Endothelial cell of umbilical vein (primary cell): ENCODE results near the gene KLHDC9. TPM values are rescaled to one million over a fixed set of nuclear protein-coding genes. Genes with fewer than 3 reads are reported as not detected.

Experiments
- Bru-seq: library from RNA; stranded (reverse); fragments of 400-500 nt; gene quantifications from one replicate; lab custom pipeline; 2021; lab: Mats Ljungman, UMichigan
- BruChase-seq, 2 experiments: library from RNA; stranded (reverse); fragments of 400-500 nt; gene quantifications; one replicate each; lab custom pipeline; 2021; lab: Mats Ljungman, UMichigan
- BruUV-seq: library from RNA; stranded (reverse); fragments of 400-500 nt; replicated peaks from 2 replicates; lab custom pipeline; 2021; lab: Mats Ljungman, UMichigan
- CTCF ChIA-PET: fragments of 300-600, 350-600 bp; sonication (Branson Sonifier 250); formaldehyde crosslinking; loops from one replicate; lab custom pipeline; 2021; ENCODE audit warnings: antibody characterized with exemption, inconsistent platforms; lab: Charles Lee
- POLR2A ChIA-PET: fragments of 300-600, 350-600 bp; sonication (Branson Sonifier 250); formaldehyde crosslinking; loops from one replicate; lab custom pipeline; 2021; ENCODE audit warnings: antibody characterized with exemption, inconsistent platforms; lab: Charles Lee
- DNase-seq: peaks from one replicate; pipeline ENCODE4 v3.0.0-alpha.2; 2011; ENCODE audit warnings: low read depth, low spot score
- FAIRE-seq: peaks from 2 replicates; lab custom pipeline; 2011; peaks lifted over from hg19 to GRCh38; lab: Jason Lieb, UNC
- H2AFZ ChIP-seq: 2 replicates; pipeline ENCODE4 v1.6.0; 2012; ENCODE audit warnings: low read depth, low read length, control low read depth, inconsistent platforms
- H3K27ac ChIP-seq: 2 replicates; pipeline ENCODE4 v1.5.1; 2011; ENCODE audit warnings: low read depth, mild to moderate bottlenecking, control low read depth, low read length, moderate library complexity; ENCODE audit not compliant: insufficient read depth
- H3K27me3 ChIP-seq, 2 experiments: 2 replicates each; pipeline versions ENCODE4 v1.6.0 to v1.6.1; 2011; ENCODE audit warnings: low read length in 2 of 2, mixed read lengths in 1 of 2; ENCODE audit not compliant: control insufficient read depth in 2 of 2, insufficient read depth in 2 of 2
- H3K36me3 ChIP-seq, 2 experiments: 2 replicates in 1 of 2; 3 replicates in 1 of 2; pipeline ENCODE4 v1.5.1; 2011; ENCODE audit warnings: low read length in 2 of 2, mild to moderate bottlenecking in 1 of 2, moderate library complexity in 1 of 2; ENCODE audit not compliant: control insufficient read depth in 2 of 2, insufficient read depth in 2 of 2; ENCODE audit errors: extremely low read depth in 1 of 2
- H3K4me1 ChIP-seq: 3 replicates; pipeline ENCODE4 v1.5.1; 2011; ENCODE audit warnings: mild to moderate bottlenecking, low read length; ENCODE audit not compliant: control insufficient read depth, insufficient read depth; ENCODE audit errors: extremely low read depth
- H3K4me2 ChIP-seq: 2 replicates; pipeline ENCODE4 v1.6.1; 2011; ENCODE audit warnings: low read length, control low read depth, mixed read lengths; ENCODE audit not compliant: insufficient read depth
- H3K4me3 ChIP-seq, 3 experiments: fragments of 200-600 bp in 1 of 3; sonication (generic), shearing (Covaris generic) in 1 of 3; replicated peaks in 1 of 3; 2 replicates each; pipeline ENCODE4 v1.5.1; 2011 to 2016; ENCODE audit warnings: control low read depth in 3 of 3, low read length in 3 of 3, mild to moderate bottlenecking in 2 of 3, inconsistent platforms in 1 of 3, low read depth in 1 of 3, moderate library complexity in 1 of 3; ENCODE audit not compliant: insufficient read depth in 1 of 3
- H3K79me2 ChIP-seq: 2 replicates; pipeline ENCODE4 v1.6.0; 2012; ENCODE audit warnings: low read length, inconsistent platforms; ENCODE audit not compliant: control insufficient read depth, insufficient read depth
- H3K9ac ChIP-seq: replicated peaks from 2 replicates; pipeline ENCODE3; 2011; ENCODE audit warnings: low read length, control low read depth; ENCODE audit not compliant: insufficient read depth; ENCODE audit errors: extremely low read depth
- H3K9me1 ChIP-seq: replicated peaks from 3 replicates; pipeline ENCODE4 v1.6.0; 2011; ENCODE audit warnings: mild to moderate bottlenecking, low read length; ENCODE audit not compliant: control insufficient read depth, insufficient read depth; ENCODE audit errors: extremely low read depth
- H3K9me3 ChIP-seq: replicated peaks from 2 replicates; pipeline ENCODE4 v1.5.1; 2012; ENCODE audit warnings: low read length, inconsistent platforms; ENCODE audit not compliant: control insufficient read depth, insufficient read depth
- H4K20me1 ChIP-seq: replicated peaks from 2 replicates; pipeline ENCODE3; 2011; ENCODE audit warnings: mild to moderate bottlenecking, low read length; ENCODE audit not compliant: control insufficient read depth, insufficient read depth; ENCODE audit errors: extremely low read depth
- CTCF ChIP-seq, 2 donors: IDR thresholded peaks; 1 replicate in 1 of 2; 2 replicates in 1 of 2; pipeline ENCODE4 v1.5.1; 2011; ENCODE audit warnings: low read length in 2 of 2, mild to moderate bottlenecking in 2 of 2, moderate library complexity in 2 of 2, control low read depth in 1 of 2, inconsistent platforms in 1 of 2, low read depth in 1 of 2; ENCODE audit not compliant: insufficient read depth in 1 of 2; ENCODE audit errors: extremely low read depth in 1 of 2
- FOS ChIP-seq: IDR thresholded peaks from 2 replicates; pipeline ENCODE4 v1.6.1; 2011; ENCODE audit warnings: mild to moderate bottlenecking, low read length, moderate library complexity, borderline replicate concordance; ENCODE audit not compliant: insufficient read depth
- MYC ChIP-seq: IDR thresholded peaks from one replicate; pipeline ENCODE4 v1.6.1; 2011; ENCODE audit warnings: mild to moderate bottlenecking, low read depth, low read length
- POLR2A ChIP-seq: IDR thresholded peaks from 2 replicates; pipeline ENCODE4 v1.6.1; 2012; ENCODE audit warnings: low read depth, mild to moderate bottlenecking, control low read depth, low read length
- dilution Hi-C: fragments of 300-500 bp; cut with MboI; formaldehyde crosslinking; loops from one replicate; pipeline ENCODE4 v1.15.0; 2019; ENCODE audit warnings: low sequenced_read_pairs; ENCODE audit not compliant: extremely low pct_ligation_motif_present
- intact Hi-C: fragments of 100-400 bp; cut with micrococcal nuclease; formaldehyde crosslinking; loops from one replicate; pipeline ENCODE4 v1.10.0; 2022
- long read RNA-seq: library from polyadenylated mRNA; stranded (forward); transcript quantifications from one replicate; pipeline ENCODE4 v2.0.0, GENCODE V29; 2021
- polyA minus RNA-seq, 3 experiments: library from RNA; depleted of rRNA, polyadenylated mRNA; stranded (reverse); fragments of >200 nt; gene quantifications; 1 replicate in 1 of 3; 2 replicates in 2 of 3; pipeline ENCODE4 v1.2.3, GENCODE V29; 2011
- polyA plus RNA-seq, 4 experiments: library from polyadenylated mRNA; depleted of rRNA in 3 of 4; stranded (reverse) in 3 of 4; unstranded in 1 of 4; fragments of >200 nt; gene quantifications; 2 replicates each; pipeline versions ENCODE4 v1.2.1 to v1.2.3, GENCODE V29; 2011 to 2012; ENCODE audit warnings: missing spikeins in 1 of 4
- total RNA-seq: library from RNA; stranded (reverse); gene quantifications from 2 replicates; pipeline ENCODE4 v1.2.3, GENCODE V29; 2021

KLHDC9 gene
- total RNA-seq (1.1 and 1.4 TPM in 2 replicates), polyA plus RNA-seq (2.6 and 3.2 TPM in 2 replicates), polyA minus RNA-seq (1.1 TPM in 1 of 2 replicates, not detected in the other), Bru-seq, nascent RNA (not detected), BruChase-seq, experiment 1, labeled RNA remaining after a 6-hour chase (percentile 18 among the genes with signal in this experiment), BruChase-seq, experiment 2, labeled RNA remaining after a 2-hour chase (percentile 33 among the genes with signal in this experiment)
- 2.0 and 2.2 TPM in 2 replicates for polyA plus RNA-seq (2011; cell fraction: cytosol; rRNA removed)
- polyA plus RNA-seq (2011; cell fraction: nucleus; rRNA removed), result 3.8 and 4.4 TPM in 2 replicates
- polyA plus RNA-seq (2012), result 0.40 and 1.3 TPM in 2 replicates
- 1.1 TPM for polyA minus RNA-seq (2011; cell fraction: cytosol; rRNA and poly(A)+ RNA removed)
- polyA minus RNA-seq (2011; cell fraction: nucleus; rRNA and poly(A)+ RNA removed), result 0.87 TPM in 1 of 2 replicates, not detected in the other
- long read RNA-seq, partial matches to known transcripts, result 0 of 7 reads
- long read RNA-seq, other reads (novel, unspliced or antisense), result 2 of 7 reads

- Histone ChIP-seq H3K27ac (no peak within 1 kb of the TSS), H3K79me2 (peaks cover 8% of the 10 kb centered on the region), H3K9ac (peak within 1 kb of the TSS; percentile 15), H4K20me1 (no peaks in the 10 kb centered on the region), H3K27me3 (no peaks in the 10 kb centered on the region), H2AFZ (peak within 1 kb of the TSS; percentile 57), H3K9me3 (no peaks in the 10 kb centered on the region), H3K9me1 (no peaks in the 10 kb centered on the region), H3K36me3 (peaks cover 9 to 11% of the 10 kb centered on the region in 2 experiments), H3K4me1 (peaks cover 8% of the 10 kb centered on the region), H3K4me2 (peak within 1 kb of the TSS; percentile 82), H3K4me3 (peak within 1 kb of the TSS; percentile 12 to 65 (median 45))
- FAIRE-seq (peak; percentile 91), DNase-seq (peak; percentile 79)
- dilution Hi-C loops (no loop called here), intact Hi-C loops (loop anchor here (1.0 to 5.0 kb wide), 5 partner anchors 20 to 371 kb away; partner anchors contain the start of genes NIT1 and PFDN2)
- ChIA-PET POLR2A (no interaction called here), CTCF (interaction anchor here (0.6 to 7.6 kb wide), 38 partner anchors 8 to 372 kb away, joined by 3 to 197 read pairs (median 6); partner anchors contain the start of genes DEDD, F11R, NIT1 and PFDN2)
- no TSS peak for BruUV-seq
- no peak for TF ChIP-seq POLR2A
- TF ChIP-seq FOS, result no peak
- TF ChIP-seq CTCF (IDR thresholded peaks at IDR 0.05; ENCODE audit: extremely low read depth in 1 of 2, insufficient read depth in 1 of 2, low read depth in 1 of 2, low read length in 2 of 2), result peak in 1 of 2 donors; percentile 33
- no peak for TF ChIP-seq MYC
Measured at GRCh38 chr1:161098210-161099068, at the start of gene KLHDC9. TSS of gene KLHDC9 (plus strand) at chr1:161098361. CDS start at chr1:161098536, 175 bp downstream.
